Measurements from ENCODE around the gene USF2. TPM values are rescaled to one million over a fixed set of nuclear protein-coding genes. Genes with fewer than 3 reads are reported as not detected.

The USF2 gene
- total and polyA plus RNA-seq, 10 of the 15 experiments (the other 5 are each of a cell fraction or from before 2014, with no cell fraction given), result 0.56 to 157 (median 65.5) TPM

- TF ChIP-seq ZBTB11 (CRISPR knock-in tag; IDR thresholded peaks at IDR 0.05) (no peak), BACH1 (IDR thresholded peaks at IDR 0.05; ENCODE audit: borderline replicate concordance) (peak; percentile 88), SMC3 (IDR thresholded peaks at IDR 0.05; ENCODE audit: borderline replicate concordance, low read length) (no peak), SMARCA5 (IDR thresholded peaks at IDR 0.05) (no peak; the same call in none of the 2 replicates), BMI1 (IDR thresholded peaks at IDR 0.05; ENCODE audit: borderline replicate concordance) (no peak), CHD4 (IDR thresholded peaks at IDR 0.05) (no peak), CBX5 (IDR thresholded peaks at IDR 0.05; ENCODE audit: low read depth) (no peak), CREM (IDR thresholded peaks at IDR 0.05; ENCODE audit: low read depth) (peak; percentile 34; the same call in 1 of the 2 replicates), ASH2L (IDR thresholded peaks at IDR 0.05; ENCODE audit: borderline replicate concordance, low read depth) (no peak), E2F8 (IDR thresholded peaks at IDR 0.05; ENCODE audit: low read depth, partially characterized antibody) (no peak), EED (IDR thresholded peaks at IDR 0.05; ENCODE audit: low read depth) (no peak), ZBTB33 (IDR thresholded peaks at IDR 0.05) (peak; percentile 13; the same call in 1 of the 2 replicates), E4F1 (IDR thresholded peaks at IDR 0.05; ENCODE audit: borderline replicate concordance, partially characterized antibody) (peak; percentile 79), FOXK2 (IDR thresholded peaks at IDR 0.05) (peak; percentile 99), IRF5 (IDR thresholded peaks at IDR 0.05; ENCODE audit: borderline replicate concordance) (no peak), CHD2 (IDR thresholded peaks at IDR 0.05; ENCODE audit: borderline replicate concordance, low read depth, low read length) (0 out of 2 replicates have a peak, but pooled peaks have one; percentile 12)
These were observed 20.2 kb upstream of the USF2 start, which contains the start of gene LSR (continued) for GRCh38 chr19:35248310-35249145.
